Coronary artery (tissue), 2 donors: Measurements from ENCODE around the gene INHBE.

Experiments used
- DNase-seq: peaks from one replicate; pipeline ENCODE4 v3.0.0-alpha.2; 2017; ENCODE audit warnings: low spot score
- H3K27ac ChIP-seq, 2 donors: fragments of 200-600 bp; sonication (generic); one replicate each; pipeline ENCODE4 v1.5.1; 2016 to 2019
- H3K4me3 ChIP-seq: fragments of 200-600 bp; sonication (generic); 2 replicates; pipeline ENCODE4 v1.5.1; 2016; ENCODE audit warnings: mild to moderate bottlenecking, moderate library complexity
- CTCF ChIP-seq: fragments of 200-600 bp; sonication (generic); IDR thresholded peaks from one replicate; pipeline ENCODE4 v1.5.1; 2019; ENCODE audit warnings: antibody characterized with exemption

INHBE gene

GRCh38 chr12:57483466-57483865, 28.4 kb downstream of the INHBE start:
- DNase-seq, result no peak
- no peak overlapping the region for H3K4me3 ChIP-seq
- H3K27ac ChIP-seq, result no peak overlapping the region
- no peak for TF ChIP-seq CTCF

- TF ChIP-seq CTCF, result no peak
- Histone ChIP-seq H3K4me3 (no peak overlapping the region), H3K27ac (no peak overlapping the region)
- DNase-seq, result no peak
These were observed 30.6 kb downstream of the INHBE start for GRCh38 chr12:57485695-57486094.

- peak overlapping the region in 1 of 2 donors; percentile 58 for H3K27ac ChIP-seq
- DNase-seq, result no peak
- no peak for TF ChIP-seq CTCF
- peak overlapping the region; percentile 100 for H3K4me3 ChIP-seq
These were observed 32.0 kb downstream of the INHBE start for GRCh38 chr12:57487055-57487596.

GRCh38 chr12:57487597-57488401, 32.7 kb downstream of the INHBE start, which contains the start of gene MARS1:
TSS of gene MARS1 (plus strand) at chr12:57488068. CDS start at chr12:57488091, 23 bp downstream.
- Histone ChIP-seq H3K4me3 (peak within 1 kb of the TSS; percentile 100), H3K27ac (peak within 1 kb of the TSS; percentile 62 to 96)
- TF ChIP-seq CTCF, result no peak
- DNase-seq, result peak; percentile 94

- Histone ChIP-seq H3K27ac (peak overlapping the region; percentile 62 to 96), H3K4me3 (peak overlapping the region; percentile 100)
- no peak for TF ChIP-seq CTCF
- DNase-seq, result no peak
These were observed 33.5 kb downstream of the INHBE start for GRCh38 chr12:57488402-57489156.

GRCh38 chr12:57489157-57489641, 34.1 kb downstream of the INHBE start:
- no peak for DNase-seq
- H3K4me3 ChIP-seq, result peak overlapping the region; percentile 100
- TF ChIP-seq CTCF, result no peak
- H3K27ac ChIP-seq, result no peak overlapping the region
